SIG-M5 treated with dmso at 0.1 percent for 504 hours (cell line): Measurements from ENCODE around the gene PFN3.
A peak's percentile ranks its signal among the peaks of the same experiment; 100 is the strongest.

Experiments used
- DNase-seq: peaks from one replicate; lab custom pipeline; 2025; ENCODE audit not compliant: unreplicated experiment; lab: John Stamatoyannopoulos, UW

PFN3 gene

GRCh38 chr5:177399997-177400868, at the start of gene PFN3:
PFN3 (minus strand) TSS chr5:177400661; CDS start chr5:177400576, 85 bp downstream.
- DNase-seq: no peak

GRCh38 chr5:177449140-177450061, 48.9 kb upstream of the PFN3 start:
- DNase-seq: no peak

GRCh38 chr5:177448244-177448950, 47.9 kb upstream of the PFN3 start:
- DNase-seq: no peak

GRCh38 chr5:177447611-177448243, 47.3 kb upstream of the PFN3 start:
- peak; percentile 30 for DNase-seq

GRCh38 chr5:177447066-177447610, 46.7 kb upstream of the PFN3 start:
- DNase-seq: peak; percentile 60

- peak; percentile 70 for DNase-seq
Observed at GRCh38 chr5:177446200-177447065, 46.0 kb upstream of the PFN3 start, which contains the start of gene PRR7. PRR7 (plus strand) TSS chr5:177446814; CDS start chr5:177455068, 8,254 bp downstream.

- DNase-seq: no peak
Observed at GRCh38 chr5:177445917-177446199, 45.4 kb upstream of the PFN3 start.

GRCh38 chr5:177445052-177445916, 44.8 kb upstream of the PFN3 start:
- DNase-seq: peak; percentile 59

GRCh38 chr5:177444106-177445051, 43.9 kb upstream of the PFN3 start:
- no peak for DNase-seq

GRCh38 chr5:177443144-177443983, 42.9 kb upstream of the PFN3 start:
- no peak for DNase-seq

GRCh38 chr5:177442066-177442826, 41.8 kb upstream of the PFN3 start:
- DNase-seq: no peak

- no peak for DNase-seq
Observed at GRCh38 chr5:177440990-177441780, 40.7 kb upstream of the PFN3 start.

- DNase-seq: no peak
Observed at GRCh38 chr5:177440211-177440989, 39.9 kb upstream of the PFN3 start.

- no peak for DNase-seq
Observed at GRCh38 chr5:177439518-177440053, 39.1 kb upstream of the PFN3 start.
